BLaER1 (cell line): Measurements from ENCODE around the gene KBTBD12.
"Not testable (repeated sequence)": the region's sequence is repeated elsewhere in the genome, so short reads cannot be mapped to it uniquely, and the experiment has no call there.

ENCODE experiments used
- H3K27ac ChIP-seq: shearing (Covaris generic); formaldehyde crosslinking; 2 replicates; pipeline ENCODE4 v1.8.1; 2022
- H3K27me3 ChIP-seq: shearing (Covaris generic); formaldehyde crosslinking; 2 replicates; pipeline ENCODE4 v1.8.1; 2022
- H3K36me3 ChIP-seq: shearing (Covaris generic); formaldehyde crosslinking; 2 replicates; pipeline ENCODE4 v1.8.1; 2022
- H3K4me1 ChIP-seq: shearing (Covaris generic); formaldehyde crosslinking; 2 replicates; pipeline ENCODE4 v1.8.1; 2022
- H3K4me2 ChIP-seq: shearing (Covaris generic); formaldehyde crosslinking; 2 replicates; pipeline ENCODE4 v1.8.1; 2022
- H3K4me3 ChIP-seq: shearing (Covaris generic); formaldehyde crosslinking; 2 replicates; pipeline ENCODE4 v1.8.1; 2022
- H3K9ac ChIP-seq: shearing (Covaris generic); formaldehyde crosslinking; 2 replicates; pipeline ENCODE4 v1.8.1; 2022
- H3K9me3 ChIP-seq: shearing (Covaris generic); formaldehyde crosslinking; 2 replicates; pipeline ENCODE4 v1.8.1; 2022
- H4K20me1 ChIP-seq: shearing (Covaris generic); formaldehyde crosslinking; 2 replicates; pipeline ENCODE4 v1.8.1; 2022
- Cebpa-rat ChIP-seq: shearing (Covaris generic); IDR thresholded peaks from 2 replicates; pipeline ENCODE4 v1.8.1; 2022

KBTBD12 gene, protein sequence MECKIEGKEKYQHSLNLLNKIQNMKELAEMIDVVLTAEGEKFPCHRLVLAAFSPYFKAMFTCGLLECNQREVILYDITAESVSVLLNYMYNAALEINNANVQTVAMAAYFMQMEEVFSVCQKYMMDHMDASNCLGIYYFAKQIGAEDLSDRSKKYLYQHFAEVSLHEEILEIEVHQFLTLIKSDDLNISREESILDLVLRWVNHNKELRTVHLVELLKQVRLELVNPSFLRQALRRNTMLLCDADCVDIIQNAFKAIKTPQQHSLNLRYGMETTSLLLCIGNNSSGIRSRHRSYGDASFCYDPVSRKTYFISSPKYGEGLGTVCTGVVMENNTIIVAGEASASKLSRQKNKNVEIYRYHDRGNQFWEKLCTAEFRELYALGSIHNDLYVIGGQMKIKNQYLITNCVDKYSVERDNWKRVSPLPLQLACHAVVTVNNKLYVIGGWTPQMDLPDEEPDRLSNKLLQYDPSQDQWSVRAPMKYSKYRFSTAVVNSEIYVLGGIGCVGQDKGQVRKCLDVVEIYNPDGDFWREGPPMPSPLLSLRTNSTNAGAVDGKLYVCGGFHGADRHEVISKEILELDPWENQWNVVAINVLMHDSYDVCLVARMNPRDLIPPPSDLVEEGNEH

DNA sequence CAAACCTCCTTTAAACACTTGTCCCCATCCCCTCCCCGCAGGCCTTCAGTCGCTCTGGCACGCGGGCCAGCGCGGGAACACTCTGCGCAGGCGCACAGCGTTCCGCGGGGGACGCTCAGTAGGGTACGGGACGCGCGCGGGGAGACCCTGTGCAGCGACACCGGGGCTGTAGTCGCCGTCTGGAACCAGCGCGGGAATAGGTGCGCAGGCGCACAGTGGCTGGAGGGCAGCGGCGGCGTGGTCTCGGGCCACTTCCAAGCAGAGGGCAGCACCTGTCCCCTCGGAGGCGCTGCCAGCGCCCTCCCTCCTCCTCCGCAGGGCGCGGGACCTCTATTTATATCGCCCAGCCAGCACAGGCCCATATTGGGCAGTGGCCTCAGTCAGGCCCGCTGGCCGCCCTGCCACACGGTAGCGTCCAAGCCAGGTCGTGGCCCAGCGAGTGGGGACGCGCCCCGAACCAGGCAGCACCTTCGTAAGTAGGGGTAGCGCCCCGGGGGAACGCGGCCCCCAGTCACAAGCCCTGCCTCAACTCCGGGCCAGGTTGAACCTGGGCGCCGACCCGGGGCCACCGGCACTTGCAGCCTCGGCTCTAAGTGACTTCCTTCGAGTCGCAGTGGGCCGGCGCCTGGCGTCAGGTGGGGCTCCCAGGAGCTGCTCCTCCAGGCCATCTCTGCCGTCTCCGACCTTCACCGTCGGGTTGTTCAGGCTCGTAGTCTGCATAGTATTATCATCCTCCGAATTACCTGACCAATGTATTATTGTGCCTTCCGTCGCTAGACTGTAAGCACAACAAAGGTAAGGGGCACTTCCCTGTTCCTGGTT, at the start of gene KBTBD12:
KBTBD12 (plus strand) TSS at position 118 of the 822 bp plus-strand sequence. CDS start 7,830 bp downstream, outside the sequence.
- Histone ChIP-seq H4K20me1 (no peaks in the 10 kb centered on the region), H3K36me3 (no peaks in the 10 kb centered on the region), H3K27me3 (no peaks in the 10 kb centered on the region), H3K4me1 (no peaks in the 10 kb centered on the region), H3K4me2 (no peak within 1 kb of the TSS), H3K4me3 (no peak within 1 kb of the TSS), H3K9me3 (peaks cover 19% of the 10 kb centered on the region), H3K27ac (no peak within 1 kb of the TSS), H3K9ac (no peak within 1 kb of the TSS)
- TF ChIP-seq Cebpa-rat, result no peak

DNA sequence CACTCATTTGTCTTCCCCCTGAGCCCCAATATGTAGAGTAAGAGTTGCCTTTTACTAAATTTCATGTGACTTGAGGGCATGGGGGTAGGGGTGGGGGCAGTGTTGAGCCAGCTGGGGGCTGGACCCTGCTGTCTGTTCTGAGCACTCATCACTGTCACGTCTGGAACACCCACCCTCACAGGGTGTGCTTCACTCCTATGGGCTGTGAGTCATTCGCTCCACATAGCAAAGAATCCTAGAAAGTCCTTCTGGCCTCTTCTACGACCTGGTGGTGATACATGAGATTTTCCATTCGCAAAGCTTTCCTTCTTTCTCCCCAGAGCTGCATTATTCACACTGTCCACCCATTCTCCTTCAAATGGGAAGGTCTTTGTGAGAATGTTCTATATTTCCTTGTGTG, 49.1 kb upstream of the KBTBD12 start:
- H3K4me3 ChIP-seq, result no peak overlapping the region
- H3K27ac ChIP-seq, result no peak overlapping the region
- no peaks in the 10 kb centered on the region for H3K36me3 ChIP-seq
- H3K4me2 ChIP-seq, result no peak overlapping the region
- H3K27me3 ChIP-seq, result no peaks in the 10 kb centered on the region
- no peak for TF ChIP-seq Cebpa-rat
- H3K4me1 ChIP-seq, result peaks cover 9% of the 10 kb centered on the region
- H3K9ac ChIP-seq, result no peak overlapping the region
- H4K20me1 ChIP-seq, result no peaks in the 10 kb centered on the region
- H3K9me3 ChIP-seq, result no peaks in the 10 kb centered on the region

DNA sequence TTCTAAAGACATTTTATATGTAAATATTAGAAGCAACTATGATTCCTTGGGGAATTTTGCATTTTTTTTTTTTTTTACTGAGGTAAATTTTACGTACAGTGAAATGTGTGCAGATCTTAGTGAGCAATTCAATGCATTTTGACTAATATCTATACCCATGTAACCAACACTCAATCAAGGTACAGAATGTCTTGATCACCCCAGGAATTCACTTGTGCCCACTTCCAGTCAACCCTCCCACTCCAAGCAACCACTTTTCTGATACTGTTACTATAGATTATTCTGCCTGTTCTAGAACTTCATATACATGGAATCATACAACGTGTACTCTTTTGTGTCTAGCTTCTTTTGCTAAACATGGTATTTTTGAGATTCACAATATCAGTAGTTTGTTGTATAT, 47.6 kb upstream of the KBTBD12 start:
- H3K27ac ChIP-seq, result no peak overlapping the region
- H3K36me3 ChIP-seq, result no peaks in the 10 kb centered on the region
- H3K4me1 ChIP-seq, result peaks cover 24% of the 10 kb centered on the region
- no peaks in the 10 kb centered on the region for H3K27me3 ChIP-seq
- no peak overlapping the region for H3K9ac ChIP-seq
- H3K4me2 ChIP-seq, result no peak overlapping the region
- no peak overlapping the region for H3K4me3 ChIP-seq
- no peaks in the 10 kb centered on the region for H4K20me1 ChIP-seq
- TF ChIP-seq Cebpa-rat, result no peak
- no peaks in the 10 kb centered on the region for H3K9me3 ChIP-seq

DNA sequence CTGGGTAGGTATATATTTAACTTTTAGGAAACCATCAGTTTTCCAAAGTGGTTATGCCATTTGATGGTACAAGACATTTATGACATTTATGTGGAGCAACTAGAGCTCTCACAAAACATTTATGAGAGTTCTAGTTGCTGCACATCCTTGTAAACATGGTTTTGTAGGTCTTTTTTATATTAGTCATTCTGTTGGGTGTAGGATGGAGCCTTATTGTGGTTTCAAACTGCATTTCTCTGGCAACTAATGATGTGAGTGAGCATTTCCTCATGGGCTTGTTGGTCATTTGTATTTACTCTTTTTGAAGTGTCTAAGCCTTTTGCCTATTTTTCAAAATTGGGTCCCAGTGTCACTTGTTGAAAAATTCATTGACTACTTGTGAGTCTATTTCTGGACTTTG, 47.0 kb upstream of the KBTBD12 start:
- Histone ChIP-seq H3K27ac (no peak overlapping the region), H3K4me1 (peaks cover 26% of the 10 kb centered on the region), H4K20me1 (no peaks in the 10 kb centered on the region), H3K4me2 (no peak overlapping the region), H3K36me3 (no peaks in the 10 kb centered on the region), H3K27me3 (no peaks in the 10 kb centered on the region), H3K9ac (no peak overlapping the region), H3K4me3 (no peak overlapping the region), H3K9me3 (no peaks in the 10 kb centered on the region)
- no peak for TF ChIP-seq Cebpa-rat

DNA sequence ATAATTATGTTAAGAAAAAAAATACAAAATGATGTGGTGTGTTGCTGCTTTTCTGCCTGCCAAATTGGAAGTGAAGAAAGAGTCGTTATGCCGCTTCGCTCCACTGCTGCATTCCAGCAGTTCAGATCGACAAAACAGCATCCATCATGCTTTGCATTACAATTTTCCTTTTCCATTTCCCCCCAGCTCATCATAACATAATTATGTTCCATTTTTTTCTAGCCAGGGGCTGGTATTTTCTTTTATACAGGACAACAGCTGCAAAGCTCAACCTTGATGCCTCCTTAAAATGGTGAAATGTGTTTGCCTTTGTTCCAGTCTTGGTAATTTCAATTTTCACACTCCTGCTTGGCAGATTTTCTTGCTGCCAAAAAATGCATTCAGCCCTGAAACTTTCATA, 44.9 kb upstream of the KBTBD12 start:
- H3K27me3 ChIP-seq, result no peaks in the 10 kb centered on the region
- H4K20me1 ChIP-seq, result no peaks in the 10 kb centered on the region
- H3K4me1 ChIP-seq, result peaks cover 33% of the 10 kb centered on the region
- no peak overlapping the region for H3K4me3 ChIP-seq
- no peaks in the 10 kb centered on the region for H3K9me3 ChIP-seq
- no peak for TF ChIP-seq Cebpa-rat
- H3K4me2 ChIP-seq, result peak overlapping the region; percentile 82
- H3K9ac ChIP-seq, result no peak overlapping the region
- no peak overlapping the region for H3K27ac ChIP-seq
- H3K36me3 ChIP-seq, result no peaks in the 10 kb centered on the region

DNA sequence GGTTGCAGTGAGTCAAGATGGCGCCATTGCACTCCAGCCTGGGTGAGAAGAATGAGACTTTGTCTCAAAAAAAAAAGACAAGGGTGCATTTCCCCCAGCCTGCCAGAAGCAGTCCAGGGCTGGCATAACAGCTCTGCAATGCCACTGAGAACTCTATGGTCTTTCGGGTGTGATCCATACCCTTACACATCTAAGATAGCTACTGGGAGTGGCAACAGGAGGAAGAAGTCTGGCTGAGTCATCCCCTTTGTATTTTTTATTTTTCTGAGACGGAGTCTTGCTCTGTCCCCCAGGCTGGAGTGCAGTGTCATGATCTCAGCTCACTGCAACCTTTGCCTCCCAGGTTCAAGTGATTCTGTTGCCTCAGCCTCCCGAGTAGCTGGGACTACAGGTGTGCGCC, 40.9 kb upstream of the KBTBD12 start:
- H3K4me2 ChIP-seq, H3K36me3 ChIP-seq, H4K20me1 ChIP-seq, H3K9me3 ChIP-seq, H3K9ac ChIP-seq, H3K27ac ChIP-seq, H3K27me3 ChIP-seq, H3K4me3 ChIP-seq: not testable (repeated sequence)
- peaks cover 37% of the 10 kb centered on the region for H3K4me1 ChIP-seq

DNA sequence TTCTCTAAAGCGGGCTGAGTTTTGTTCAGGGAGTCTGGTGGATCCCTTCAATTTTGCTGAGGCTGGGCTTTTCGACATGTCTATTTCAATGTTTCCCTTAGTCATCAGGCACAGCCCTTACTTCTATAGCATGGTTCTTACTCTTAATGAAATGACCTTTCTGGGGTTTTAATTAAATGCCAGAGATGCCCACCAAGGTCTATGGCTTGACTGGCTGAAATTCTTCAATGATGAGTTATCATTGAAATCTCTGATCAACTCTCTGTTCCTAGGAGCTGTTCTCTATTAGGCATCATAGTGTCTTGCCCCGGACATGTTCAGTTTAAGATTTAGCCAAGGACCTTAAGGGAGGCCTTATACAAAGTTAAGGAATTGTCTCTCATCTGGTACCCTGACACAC, 33.4 kb upstream of the KBTBD12 start:
- H3K9ac ChIP-seq, result no peak overlapping the region
- no peaks in the 10 kb centered on the region for H3K27me3 ChIP-seq
- no peaks in the 10 kb centered on the region for H3K4me1 ChIP-seq
- no peaks in the 10 kb centered on the region for H3K36me3 ChIP-seq
- H3K9me3 ChIP-seq, result no peaks in the 10 kb centered on the region
- no peaks in the 10 kb centered on the region for H4K20me1 ChIP-seq
- TF ChIP-seq Cebpa-rat, result no peak
- no peak overlapping the region for H3K4me2 ChIP-seq
- no peak overlapping the region for H3K27ac ChIP-seq
- no peak overlapping the region for H3K4me3 ChIP-seq

DNA sequence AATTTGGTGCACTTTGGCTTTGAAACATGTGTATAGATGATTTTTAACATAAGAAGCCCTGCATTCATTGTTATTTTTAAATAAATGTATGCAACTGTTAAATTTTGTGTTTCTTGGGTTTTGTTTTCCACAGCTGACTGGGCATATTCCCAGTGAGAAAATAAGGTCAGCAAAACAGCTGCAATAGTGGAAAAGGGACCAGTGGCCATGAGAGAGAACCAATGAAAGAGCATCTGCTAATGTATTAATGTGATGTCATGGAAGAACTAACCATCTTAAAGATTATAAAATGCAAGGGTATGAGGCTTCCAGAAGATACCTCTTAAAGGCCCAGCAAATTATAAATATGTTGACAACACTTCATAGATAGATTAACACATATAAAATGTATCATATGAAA, 31.0 kb upstream of the KBTBD12 start:
- Histone ChIP-seq H3K9ac (no peak overlapping the region), H3K4me1 (peaks cover 23% of the 10 kb centered on the region), H4K20me1 (no peaks in the 10 kb centered on the region), H3K27ac (no peak overlapping the region), H3K27me3 (no peaks in the 10 kb centered on the region), H3K9me3 (no peaks in the 10 kb centered on the region), H3K4me2 (no peak overlapping the region), H3K4me3 (no peak overlapping the region), H3K36me3 (no peaks in the 10 kb centered on the region)
- TF ChIP-seq Cebpa-rat, result no peak

DNA sequence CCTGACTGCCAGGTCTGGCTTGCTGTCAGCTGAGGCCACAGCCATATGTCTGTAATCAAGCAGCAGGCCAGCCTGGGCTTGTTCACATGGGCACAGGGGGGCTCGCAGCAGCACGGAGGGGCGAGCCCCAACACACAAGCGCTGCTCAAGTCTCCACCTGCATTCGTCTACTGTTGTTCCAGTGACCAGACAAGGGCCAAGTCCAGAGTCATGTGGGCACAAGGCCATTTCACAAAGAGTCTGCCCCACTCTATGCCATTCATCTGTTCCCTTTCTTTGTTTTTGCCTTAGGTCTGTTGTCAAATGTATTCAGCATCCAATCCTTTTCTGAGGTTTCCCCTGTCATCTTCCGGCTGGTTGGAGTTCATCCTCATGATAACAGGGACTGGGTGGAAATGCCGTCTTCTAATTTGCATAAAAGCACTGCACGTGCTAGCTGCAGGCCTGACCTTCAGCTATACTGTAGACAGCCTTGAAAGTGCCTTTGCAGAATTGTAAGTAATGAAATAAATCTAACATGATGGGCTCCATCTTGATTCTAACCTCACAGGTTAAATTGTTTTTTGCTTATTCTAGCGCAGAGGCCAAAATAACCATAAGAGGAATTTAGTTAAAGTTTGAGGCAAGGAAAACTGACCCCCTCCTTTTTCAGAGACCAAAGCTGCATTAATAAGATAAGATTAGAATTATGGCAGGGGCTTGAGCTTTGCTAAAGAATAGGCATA, 28.6 kb upstream of the KBTBD12 start:
- Histone ChIP-seq H3K4me1 (peaks cover 23% of the 10 kb centered on the region), H3K9ac (no peak overlapping the region), H3K27me3 (no peaks in the 10 kb centered on the region), H3K36me3 (no peaks in the 10 kb centered on the region), H3K4me2 (peak overlapping the region; percentile 55; the same call in 1 of the 2 replicates), H3K27ac (no peak overlapping the region), H3K4me3 (no peak overlapping the region), H4K20me1 (no peaks in the 10 kb centered on the region), H3K9me3 (peaks cover 19% of the 10 kb centered on the region)
- no peak for TF ChIP-seq Cebpa-rat
